ENCODE measurements around the gene FAM50A.

DNA sequence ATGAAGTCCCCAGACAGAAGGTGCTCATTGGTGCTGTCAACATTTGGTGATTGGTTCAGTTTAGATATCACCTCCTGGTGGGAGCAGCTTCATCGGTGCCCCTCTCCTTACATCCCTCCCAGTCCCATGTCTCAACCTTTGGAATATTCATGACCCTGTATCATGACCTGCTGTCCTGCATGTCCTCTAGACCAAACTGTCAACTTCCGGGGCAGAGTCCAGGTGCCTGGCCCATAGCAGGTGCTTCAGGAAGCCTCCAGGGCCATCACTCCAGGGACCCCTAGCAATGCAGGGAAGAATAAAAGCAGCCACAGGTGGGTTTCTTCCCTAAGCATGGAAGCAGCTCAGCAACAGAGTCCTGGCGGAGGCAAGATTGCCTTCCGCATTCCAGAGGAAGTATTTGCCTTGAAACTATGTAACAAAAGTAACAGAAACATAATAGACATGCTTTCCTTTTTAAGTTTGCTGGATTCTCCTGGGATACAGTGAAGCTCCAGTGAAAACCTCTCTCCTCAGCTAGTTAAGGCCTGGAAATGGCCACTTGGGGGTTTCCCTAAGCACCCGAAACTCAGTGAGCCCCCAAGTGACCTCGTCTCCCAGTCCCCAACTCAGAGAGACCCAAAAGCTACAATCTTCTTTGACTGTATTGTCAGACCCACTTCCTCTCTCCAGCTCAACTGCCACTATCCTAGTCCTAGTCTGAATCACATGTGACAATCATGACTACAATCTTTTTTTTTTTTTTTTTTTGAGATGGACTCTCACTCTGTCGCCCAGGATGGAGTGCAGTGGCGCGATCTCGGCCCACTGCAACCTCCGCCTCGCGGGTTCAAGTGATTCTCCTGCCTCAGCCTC is 16.8 kb upstream of the FAM50A start:
- TF ChIP-seq, protein P1, sequence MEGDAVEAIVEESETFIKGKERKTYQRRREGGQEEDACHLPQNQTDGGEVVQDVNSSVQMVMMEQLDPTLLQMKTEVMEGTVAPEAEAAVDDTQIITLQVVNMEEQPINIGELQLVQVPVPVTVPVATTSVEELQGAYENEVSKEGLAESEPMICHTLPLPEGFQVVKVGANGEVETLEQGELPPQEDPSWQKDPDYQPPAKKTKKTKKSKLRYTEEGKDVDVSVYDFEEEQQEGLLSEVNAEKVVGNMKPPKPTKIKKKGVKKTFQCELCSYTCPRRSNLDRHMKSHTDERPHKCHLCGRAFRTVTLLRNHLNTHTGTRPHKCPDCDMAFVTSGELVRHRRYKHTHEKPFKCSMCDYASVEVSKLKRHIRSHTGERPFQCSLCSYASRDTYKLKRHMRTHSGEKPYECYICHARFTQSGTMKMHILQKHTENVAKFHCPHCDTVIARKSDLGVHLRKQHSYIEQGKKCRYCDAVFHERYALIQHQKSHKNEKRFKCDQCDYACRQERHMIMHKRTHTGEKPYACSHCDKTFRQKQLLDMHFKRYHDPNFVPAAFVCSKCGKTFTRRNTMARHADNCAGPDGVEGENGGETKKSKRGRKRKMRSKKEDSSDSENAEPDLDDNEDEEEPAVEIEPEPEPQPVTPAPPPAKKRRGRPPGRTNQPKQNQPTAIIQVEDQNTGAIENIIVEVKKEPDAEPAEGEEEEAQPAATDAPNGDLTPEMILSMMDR (conservative IDR thresholded peaks at IDR 0.05; ENCODE audit: low read depth, low read length), result no peak
- TF ChIP-seq RAD21 (IDR thresholded peaks at IDR 0.05; ENCODE audit: low read length), result no peak
- TF ChIP-seq CEBPB (IDR thresholded peaks at IDR 0.05; ENCODE audit: low read depth, low read length), result no peak
- no peak for TF ChIP-seq RFX5 (IDR thresholded peaks at IDR 0.05; ENCODE audit: low read depth, low read length)
- no peak for TF ChIP-seq MXI1 (IDR thresholded peaks at IDR 0.05; ENCODE audit: borderline replicate concordance, low read depth, low read length)
- no peak for TF ChIP-seq FOS (IDR thresholded peaks at IDR 0.05; ENCODE audit: low read depth, low read length)
- TF ChIP-seq POLR2A (IDR thresholded peaks at IDR 0.05; ENCODE audit: low read depth, low read length), result no peak
- TF ChIP-seq, protein P2, sequence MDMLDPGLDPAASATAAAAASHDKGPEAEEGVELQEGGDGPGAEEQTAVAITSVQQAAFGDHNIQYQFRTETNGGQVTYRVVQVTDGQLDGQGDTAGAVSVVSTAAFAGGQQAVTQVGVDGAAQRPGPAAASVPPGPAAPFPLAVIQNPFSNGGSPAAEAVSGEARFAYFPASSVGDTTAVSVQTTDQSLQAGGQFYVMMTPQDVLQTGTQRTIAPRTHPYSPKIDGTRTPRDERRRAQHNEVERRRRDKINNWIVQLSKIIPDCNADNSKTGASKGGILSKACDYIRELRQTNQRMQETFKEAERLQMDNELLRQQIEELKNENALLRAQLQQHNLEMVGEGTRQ (IDR thresholded peaks at IDR 0.05; ENCODE audit: low read depth, low read length), result no peak
- no peak for TF ChIP-seq CHD1 (IDR thresholded peaks at IDR 0.05; ENCODE audit: low read depth, low read length)
- TF ChIP-seq MAZ (IDR thresholded peaks at IDR 0.05; ENCODE audit: borderline replicate concordance, low read depth, low read length), result no peak
- TF ChIP-seq MAFK (IDR thresholded peaks at IDR 0.05; ENCODE audit: low read depth, low read length), result no peak
